Renal cortical epithelial cell (primary cell): ENCODE results near the gene SRSF8. TPM values are rescaled to one million over a fixed set of nuclear protein-coding genes. Genes with fewer than 3 reads are reported as not detected.
"Not testable (repeated sequence)": the region's sequence is repeated elsewhere in the genome, so short reads cannot be mapped to it uniquely, and the experiment has no call there.

ENCODE experiments used
- DNase-seq: peaks from one replicate; pipeline ENCODE4 v3.0.0-alpha.2; 2011; ENCODE audit warnings: low read depth
- total RNA-seq: library from RNA; depleted of rRNA; stranded (reverse); fragments of >200 nt; gene quantifications from 2 replicates; pipeline ENCODE4 v1.2.3, GENCODE V29; 2014

Gene SRSF8
- total RNA-seq = 11.8 and 34.4 TPM in 2 replicates

DNA sequence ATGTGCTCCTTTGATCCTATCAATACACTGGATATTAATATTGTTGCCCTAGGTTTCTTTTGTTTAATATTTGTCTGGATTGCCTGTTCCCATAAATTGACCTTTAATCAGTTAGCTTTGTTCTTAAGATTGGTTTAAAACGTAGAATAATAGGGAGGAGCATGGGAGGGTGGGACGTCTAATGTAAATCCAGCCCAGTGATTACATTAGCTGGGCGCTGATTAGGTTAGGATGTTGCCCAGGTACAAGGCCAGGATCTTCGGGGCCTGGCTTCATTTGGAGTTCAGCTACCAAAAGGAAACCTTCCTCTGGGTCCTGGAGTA is at the start of gene SRSF8:
Gene SRSF8, plus strand, starts transcription at position 204 of the 323 bp plus-strand sequence. CDS start 308 bp downstream, outside the sequence.
- DNase-seq = peak; percentile 43

DNA sequence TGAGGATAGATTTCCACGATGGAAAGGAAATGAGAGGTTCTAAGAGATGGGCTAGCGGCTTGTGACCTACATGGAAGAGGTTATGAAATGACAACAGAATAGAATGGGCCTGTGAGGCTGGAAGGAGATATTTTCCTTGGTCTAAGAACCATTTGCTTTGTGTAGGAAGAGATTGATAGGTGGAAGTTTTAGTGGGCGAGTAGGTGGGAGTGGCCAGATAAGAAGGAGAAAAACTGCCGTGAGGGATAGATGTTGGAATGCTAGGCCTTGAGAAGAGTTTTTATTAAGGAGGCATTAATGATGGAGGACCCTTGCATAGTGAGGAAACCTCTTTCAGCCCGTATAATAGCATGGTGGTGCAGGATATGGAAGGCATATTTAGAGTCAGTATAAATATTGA is 45.3 kb upstream of the SRSF8 start:
- DNase-seq = not testable (repeated sequence)

DNA sequence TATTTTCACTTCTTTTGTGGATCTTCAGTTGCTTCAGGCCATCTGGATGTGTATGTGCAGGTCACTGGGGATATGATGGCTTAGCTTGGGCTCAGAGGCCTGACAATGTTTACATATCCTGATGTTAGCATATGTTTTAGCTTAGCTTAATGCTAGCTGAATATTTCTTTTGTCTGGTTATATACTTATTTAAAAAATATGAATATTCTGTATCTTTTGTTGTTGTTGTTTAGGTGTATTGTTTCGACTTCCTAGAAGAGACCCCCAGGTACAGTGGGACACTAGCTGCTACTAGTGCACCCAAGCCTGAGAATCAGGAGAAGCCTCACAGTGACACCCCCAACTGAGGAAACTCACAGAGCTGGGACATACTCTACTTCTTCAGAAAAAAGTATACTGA is 41.8 kb upstream of the SRSF8 start, which contains the start of gene KDM4E:
Gene KDM4E, plus strand, starts transcription at position 301 of the 400 bp plus-strand sequence. CDS start 300 bp downstream, outside the sequence.
- DNase-seq = no peak

DNA sequence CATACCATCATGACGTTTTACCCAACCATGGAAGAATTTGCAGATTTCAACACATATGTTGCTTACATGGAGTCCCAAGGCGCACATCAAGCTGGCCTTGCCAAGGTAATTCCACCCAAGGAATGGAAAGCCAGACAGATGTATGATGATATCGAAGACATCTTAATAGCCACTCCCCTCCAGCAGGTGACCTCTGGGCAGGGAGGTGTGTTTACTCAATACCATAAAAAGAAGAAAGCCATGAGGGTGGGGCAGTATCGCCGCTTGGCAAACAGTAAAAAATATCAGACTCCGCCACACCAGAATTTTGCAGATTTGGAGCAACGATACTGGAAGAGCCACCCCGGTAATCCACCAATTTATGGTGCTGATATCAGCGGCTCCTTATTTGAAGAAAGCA is 41.1 kb upstream of the SRSF8 start:
- not testable (repeated sequence) for DNase-seq

DNA sequence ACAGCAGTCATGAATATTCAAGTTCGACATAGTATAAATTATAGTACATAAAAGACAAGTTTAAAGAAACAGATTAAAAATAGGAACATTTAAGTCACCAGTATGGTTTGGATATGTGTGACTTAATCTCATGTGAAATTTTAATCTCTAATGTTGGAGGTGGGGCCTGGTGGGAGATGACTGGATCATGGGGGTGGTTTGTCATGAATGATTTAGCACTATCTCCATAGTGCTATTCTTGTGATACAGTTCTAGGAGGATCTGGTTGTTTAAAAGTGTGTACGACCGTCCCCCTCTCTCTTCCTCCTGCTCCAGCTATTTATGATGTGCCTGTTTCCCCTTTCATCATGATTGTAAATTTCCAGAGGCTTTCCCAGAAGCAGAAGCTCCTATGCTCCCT is 38.4 kb upstream of the SRSF8 start:
- no peak for DNase-seq

DNA sequence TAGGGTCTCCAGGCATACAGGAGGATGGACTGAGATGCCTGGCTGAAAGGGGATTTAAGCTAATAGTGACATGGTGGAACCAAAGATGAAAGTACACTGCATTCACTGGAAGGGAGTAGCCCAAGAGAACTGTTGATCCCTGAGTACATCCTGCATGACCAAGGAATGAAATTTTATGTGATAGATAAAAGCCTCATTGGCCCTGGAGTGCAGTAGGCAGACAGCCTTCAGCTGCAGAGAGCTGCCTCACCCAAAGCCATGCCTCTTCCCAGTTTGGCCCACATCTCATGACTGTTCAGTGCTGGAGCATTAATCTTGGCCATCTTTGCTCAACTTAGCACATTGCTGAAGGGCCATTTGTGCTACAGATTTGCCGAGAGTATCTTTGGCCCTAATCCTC is 33.7 kb upstream of the SRSF8 start:
- DNase-seq = no peak

DNA sequence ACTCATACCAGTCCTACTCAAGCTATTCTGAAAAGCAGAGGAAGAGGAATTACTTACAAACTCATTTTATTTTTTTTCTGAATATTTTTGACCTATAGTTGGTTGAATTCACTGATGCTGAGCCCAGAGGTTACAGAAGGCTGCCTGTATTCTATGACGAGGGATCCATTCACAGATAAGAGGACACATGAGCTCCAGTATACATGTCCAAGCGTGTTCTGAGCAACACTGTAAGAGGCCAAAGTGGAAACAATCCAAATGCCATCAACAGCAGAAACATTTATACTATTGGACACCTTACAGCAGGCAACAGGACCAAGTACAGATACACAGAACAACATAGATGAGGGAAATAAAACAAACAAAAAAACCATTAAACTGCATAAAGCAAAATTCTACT is 31.4 kb upstream of the SRSF8 start:
- DNase-seq = no peak

GRCh38 chr11:95037356-95038035 is 29.2 kb upstream of the SRSF8 start:
- DNase-seq = not testable (repeated sequence)

DNA sequence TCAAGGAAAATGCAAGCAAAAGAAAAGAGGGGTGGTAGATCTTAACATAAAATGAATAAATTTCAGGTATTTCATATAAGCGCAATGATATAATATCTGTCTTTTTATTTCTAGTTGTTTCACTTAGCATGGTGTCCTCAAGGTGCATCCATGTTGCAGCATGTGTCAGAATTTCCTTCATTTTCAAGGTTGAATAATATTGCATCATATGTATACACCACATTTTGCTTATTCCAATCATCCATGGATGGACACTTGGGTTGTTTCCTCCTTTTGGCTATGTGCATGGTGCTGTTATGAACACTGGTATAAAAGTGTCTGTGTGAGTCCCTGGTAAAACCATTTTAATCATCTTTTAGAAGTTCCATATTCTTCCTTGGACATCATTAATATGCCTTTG is 24.5 kb upstream of the SRSF8 start:
- DNase-seq = no peak

DNA sequence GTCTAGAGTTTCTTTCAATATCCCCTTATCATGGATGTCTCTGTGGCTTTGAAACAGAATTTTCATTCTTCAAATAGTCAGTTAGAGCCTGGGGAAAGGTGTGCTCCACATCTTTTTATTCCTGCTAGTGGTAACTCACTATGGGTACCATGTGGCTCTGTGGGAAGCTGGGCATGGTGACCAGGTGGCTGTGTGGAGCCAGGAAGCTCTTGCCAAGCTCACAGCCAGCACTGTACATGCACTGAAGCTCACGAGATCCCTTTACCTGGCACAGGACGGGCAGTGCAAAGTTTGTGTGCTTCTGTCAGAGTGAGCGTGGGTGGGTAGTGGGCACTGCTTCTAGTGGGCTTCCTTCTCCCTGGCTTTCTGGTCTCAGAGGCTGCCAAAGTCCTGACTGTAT is 23.8 kb upstream of the SRSF8 start:
- DNase-seq = no peak

DNA sequence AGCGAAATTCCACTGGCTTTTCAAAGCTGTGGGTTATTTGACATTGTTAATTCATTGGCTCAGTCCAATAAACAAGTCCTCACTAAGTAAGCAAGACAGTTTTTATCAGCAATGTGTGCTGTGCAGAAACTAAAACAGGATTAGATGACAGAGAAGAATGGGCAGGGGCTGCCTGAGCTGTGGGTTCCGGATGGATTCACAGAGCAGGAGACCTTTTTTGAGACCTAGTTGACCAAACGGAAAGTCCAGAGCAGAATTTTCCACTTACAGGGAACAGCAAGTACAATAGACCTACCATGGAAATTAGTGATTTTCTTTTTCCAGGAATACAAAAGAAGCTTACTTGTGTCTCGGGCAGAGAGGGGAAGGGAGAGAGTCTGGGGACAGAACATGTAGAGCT is 22.7 kb upstream of the SRSF8 start:
- DNase-seq = no peak

DNA sequence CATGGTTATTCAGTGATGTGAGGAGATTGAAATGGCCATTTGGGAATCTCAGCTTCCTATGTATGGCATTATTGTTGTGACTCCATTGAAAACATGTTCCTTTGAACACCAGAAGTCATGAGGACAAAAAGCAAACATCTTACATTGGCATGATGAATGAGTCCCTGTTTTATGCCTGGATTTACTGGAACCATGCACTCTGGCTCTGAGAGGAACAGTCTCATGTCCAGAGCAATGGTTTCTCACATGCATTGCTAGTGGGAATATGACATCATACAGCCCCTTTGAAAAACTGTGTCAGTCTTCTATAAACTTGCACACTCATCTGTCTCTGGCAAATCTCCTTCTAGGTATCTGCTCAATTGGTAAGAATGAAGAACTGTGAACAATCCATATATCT is 20.9 kb upstream of the SRSF8 start:
- no peak for DNase-seq

- not testable (repeated sequence) for DNase-seq
These were observed 17.6 kb upstream of the SRSF8 start, which contains the start of gene KDM4F for GRCh38 chr11:95049122-95049521. KDM4F (plus strand) TSS chr11:95049422.

DNA sequence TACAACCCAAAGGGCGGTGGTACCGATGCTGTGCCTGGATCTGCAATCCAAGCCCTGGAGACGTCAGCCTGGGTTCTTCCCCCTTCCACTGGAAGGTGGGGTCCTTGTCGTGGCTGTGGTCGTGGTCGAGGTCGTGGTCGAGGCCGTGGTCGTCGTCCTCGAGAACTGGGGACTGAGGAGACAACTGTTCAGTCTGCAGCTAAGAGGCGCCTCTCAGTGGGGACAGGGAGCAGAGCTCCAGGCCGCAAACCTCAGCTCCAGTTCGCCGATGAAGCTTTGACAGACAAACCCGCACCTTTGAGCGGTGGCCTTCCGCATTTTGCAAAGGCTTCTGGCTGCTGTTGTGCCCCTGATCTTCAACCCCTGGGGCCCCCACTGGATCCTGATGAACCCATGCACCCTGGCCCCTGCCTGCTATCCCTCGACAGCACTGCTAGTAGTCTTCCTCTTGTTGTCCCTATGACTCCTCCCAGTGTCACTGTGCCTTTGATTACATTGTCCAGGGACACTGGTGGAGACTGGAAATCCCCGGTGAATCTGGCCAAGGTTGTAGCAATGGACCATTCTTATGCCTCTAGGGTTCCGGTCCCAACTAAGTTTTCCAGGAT is 16.0 kb upstream of the SRSF8 start:
- DNase-seq = no peak

DNA sequence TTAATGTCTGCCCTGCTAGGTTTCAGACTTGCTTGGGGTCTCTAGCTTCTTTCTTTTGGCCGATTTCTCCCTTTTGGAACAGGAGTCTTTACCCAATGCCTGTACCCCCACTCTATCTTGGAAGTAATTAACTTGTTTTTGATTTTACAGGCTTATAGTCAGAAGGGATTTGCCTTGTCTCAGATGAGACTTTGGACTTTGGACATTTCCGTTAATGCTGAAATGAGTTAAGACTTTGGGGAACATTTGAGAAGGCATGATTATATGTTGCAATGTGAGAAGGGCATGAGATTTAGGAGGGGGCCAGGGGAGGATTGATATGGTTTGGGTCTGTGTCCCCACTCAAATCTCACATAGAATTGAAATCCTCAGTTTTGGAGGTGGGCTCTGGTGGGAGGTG is 12.4 kb upstream of the SRSF8 start:
- peak; percentile 16 for DNase-seq

GRCh38 chr11:95055283-95055897 is 11.3 kb upstream of the SRSF8 start:
- DNase-seq = no peak

DNA sequence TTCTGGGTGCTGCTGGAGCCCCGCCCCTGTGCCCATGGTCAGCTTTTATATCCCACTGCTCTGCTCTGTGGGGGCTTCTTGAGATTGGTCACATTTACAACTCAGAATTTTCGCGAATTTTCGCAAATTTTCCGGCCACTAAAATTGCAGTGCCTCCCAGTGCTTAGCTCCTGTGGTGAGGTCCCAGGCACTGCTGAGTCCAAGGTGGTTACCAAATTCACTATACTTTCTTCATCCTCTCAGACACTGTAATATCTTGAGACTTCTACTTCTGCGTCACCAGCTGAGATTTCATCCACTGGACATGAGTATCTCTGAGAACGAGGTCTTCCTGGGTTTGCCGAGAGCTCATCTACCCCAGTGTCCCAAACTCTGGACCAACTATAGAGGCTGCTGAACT is 8.8 kb upstream of the SRSF8 start:
- no peak for DNase-seq

DNA sequence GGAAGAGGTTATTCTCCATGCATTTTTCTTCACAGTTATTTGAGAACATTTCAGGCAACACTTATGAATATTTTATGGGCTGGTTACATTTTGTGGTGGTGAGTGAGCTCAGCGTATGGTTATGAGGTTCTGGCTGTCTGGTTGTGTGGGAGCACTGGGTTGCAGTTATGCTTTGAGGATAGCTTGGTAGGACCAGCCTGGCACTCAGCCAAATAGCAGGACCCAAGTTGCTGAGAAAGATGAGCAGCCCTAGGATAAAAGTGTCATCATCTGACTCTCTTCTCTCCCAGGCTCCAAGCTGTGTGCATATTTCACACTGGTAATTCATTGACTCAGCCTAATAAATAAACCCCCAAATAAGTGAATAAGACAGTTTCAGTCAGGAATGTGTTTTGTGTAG is 8.1 kb upstream of the SRSF8 start:
- no peak for DNase-seq

DNA sequence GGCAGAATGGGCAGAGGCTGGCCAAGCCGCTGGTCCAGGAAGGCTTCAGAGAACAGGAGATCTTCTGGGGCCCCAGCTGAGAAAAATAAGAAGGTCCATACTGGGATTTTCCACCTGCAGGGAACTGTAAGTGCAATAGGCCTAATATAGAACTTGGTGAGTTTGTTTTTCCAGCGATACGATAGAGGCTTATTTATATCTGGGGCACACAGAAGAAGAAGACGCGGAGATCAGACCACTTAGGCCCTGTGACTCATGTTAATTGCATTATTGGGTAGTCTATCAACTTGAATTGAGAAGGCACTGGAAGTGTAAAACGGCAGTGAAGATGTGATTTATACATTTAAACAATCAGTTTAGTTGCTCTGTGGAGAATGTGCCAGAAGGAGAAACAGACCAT is 7.7 kb upstream of the SRSF8 start:
- DNase-seq = no peak

DNA sequence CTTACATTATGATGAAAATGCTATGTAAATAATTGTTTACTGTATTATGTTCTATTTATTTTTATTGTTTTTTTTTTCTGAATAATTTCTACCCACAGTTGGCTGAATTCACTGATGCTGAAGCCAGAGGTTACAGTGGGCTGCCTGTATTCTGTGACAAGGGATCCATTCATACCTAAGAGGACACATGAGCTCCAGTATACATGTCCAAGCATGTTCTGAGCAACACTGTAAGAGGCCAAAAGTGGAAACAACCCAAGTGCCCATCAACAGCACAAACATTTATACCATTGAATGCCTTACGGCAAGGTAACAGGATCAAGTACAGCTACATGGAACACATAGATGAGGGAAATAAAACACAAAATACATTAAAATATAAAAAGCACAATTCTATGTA is 1.4 kb upstream of the SRSF8 start:
- no peak for DNase-seq

GRCh38 chr11:95067039-95067840 is 521 bp downstream of the SRSF8 start:
- peak; percentile 40 for DNase-seq

DNA sequence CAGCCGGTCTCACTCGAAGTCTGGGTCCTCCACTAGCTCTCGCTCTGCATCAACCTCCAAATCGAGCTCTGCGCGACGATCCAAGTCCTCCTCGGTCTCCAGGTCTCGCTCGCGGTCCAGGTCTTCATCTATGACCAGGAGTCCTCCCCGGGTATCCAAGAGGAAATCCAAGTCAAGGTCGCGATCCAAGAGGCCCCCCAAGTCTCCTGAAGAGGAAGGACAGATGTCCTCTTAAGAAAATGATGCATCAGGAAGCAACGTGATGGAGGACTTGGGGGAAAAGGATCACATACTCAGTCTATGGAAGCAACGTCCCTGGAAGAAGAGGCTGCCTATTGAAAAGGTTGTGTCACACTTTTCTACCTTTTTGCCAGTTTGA is 1.1 kb downstream of the SRSF8 start:
- DNase-seq = peak; percentile 23
